Right kidney (tissue), 9 donors: ENCODE data around the gene TM4SF20.

Source experiments
- DNase-seq: peaks from one replicate; pipeline ENCODE4 v3.0.0-alpha.2; 2016
- long read RNA-seq, 8 donors: transcript quantifications; one replicate each; lab custom pipeline, GENCODE V29; 2026

The TM4SF20 gene
- long read RNA-seq, donor 1, result 0 reads
- long read RNA-seq, donor 2, result 0 reads
- long read RNA-seq, donor 3, result 0 reads
- long read RNA-seq, donor 4, result 0 reads
- long read RNA-seq, donor 5, result 0 reads
- long read RNA-seq, donor 6, result 0 reads
- long read RNA-seq, donor 7, result 0 reads
- long read RNA-seq, donor 8, partial matches to known transcripts, result 0 of 1 reads
- long read RNA-seq, donor 8, other reads (novel, unspliced or antisense), result 0 of 1 reads

- DNase-seq, result no peak
These were observed at the start of gene TM4SF20 for GRCh38 chr2:227379095-227379494. Gene TM4SF20 (minus strand): TSS chr2:227379306. CDS start chr2:227379268, 38 bp downstream.

GRCh38 chr2:227428731-227429285, 49.7 kb upstream of the TM4SF20 start:
- DNase-seq, result no peak

GRCh38 chr2:227423656-227424499, 44.8 kb upstream of the TM4SF20 start:
- no peak for DNase-seq

GRCh38 chr2:227420087-227421052, 41.3 kb upstream of the TM4SF20 start:
- DNase-seq, result no peak

- DNase-seq, result no peak
These were observed 37.6 kb upstream of the TM4SF20 start for GRCh38 chr2:227416701-227417100.

- DNase-seq, result no peak
These were observed 36.7 kb upstream of the TM4SF20 start for GRCh38 chr2:227415538-227416424.

GRCh38 chr2:227414846-227415245, 35.7 kb upstream of the TM4SF20 start:
- DNase-seq, result no peak

GRCh38 chr2:227413371-227413770, 34.3 kb upstream of the TM4SF20 start:
- DNase-seq, result no peak

- DNase-seq, result no peak
These were observed 33.8 kb upstream of the TM4SF20 start for GRCh38 chr2:227412877-227413276.

GRCh38 chr2:227411990-227412350, 32.9 kb upstream of the TM4SF20 start:
- no peak for DNase-seq

GRCh38 chr2:227411320-227411989, 32.3 kb upstream of the TM4SF20 start:
- no peak for DNase-seq

- DNase-seq, result no peak
These were observed 31.1 kb upstream of the TM4SF20 start for GRCh38 chr2:227410191-227410590.

GRCh38 chr2:227407591-227408151, 28.6 kb upstream of the TM4SF20 start:
- no peak for DNase-seq

GRCh38 chr2:227406177-227407031, 27.3 kb upstream of the TM4SF20 start:
- DNase-seq, result peak; percentile 63

GRCh38 chr2:227404585-227405271, 25.6 kb upstream of the TM4SF20 start:
- no peak for DNase-seq

GRCh38 chr2:227402959-227403358, 23.9 kb upstream of the TM4SF20 start:
- DNase-seq, result no peak

GRCh38 chr2:227402321-227402720, 23.2 kb upstream of the TM4SF20 start:
- no peak for DNase-seq

- no peak for DNase-seq
These were observed 22.4 kb upstream of the TM4SF20 start for GRCh38 chr2:227401550-227401949.
